WTC11 (cell line): ENCODE measurements around the gene ZNF445.

Experiments
- GABPB1 ChIP-seq: sonication (generic); formaldehyde crosslinking; IDR thresholded peaks from 2 replicates; pipeline ENCODE4 v1.8.1; 2023; ENCODE audit warnings: mild to moderate bottlenecking, missing genetic modification reagents
- IRF2 ChIP-seq: sonication (generic); formaldehyde crosslinking; IDR thresholded peaks from 2 replicates; pipeline ENCODE4 v1.8.0; 2022; ENCODE audit warnings: low read depth, missing genetic modification reagents, borderline replicate concordance
- NFATC4 ChIP-seq: fragments of 250-450 bp; sonication (Bioruptor Pico); IDR thresholded peaks from 2 replicates; pipeline ENCODE4 v1.9.0; 2021; ENCODE audit warnings: mild to moderate bottlenecking
- TF ChIP-seq, protein P1 (sequence below): sonication (generic); formaldehyde crosslinking; IDR thresholded peaks from 2 replicates; pipeline ENCODE4 v1.8.1; 2023; ENCODE audit warnings: mild to moderate bottlenecking, missing genetic modification reagents
- TF ChIP-seq, protein P2 (sequence below): sonication (generic); formaldehyde crosslinking; IDR thresholded peaks from 2 replicates; pipeline ENCODE4 v1.8.1; 2022; ENCODE audit warnings: low read depth, missing genetic modification reagents, borderline replicate concordance

DNA sequence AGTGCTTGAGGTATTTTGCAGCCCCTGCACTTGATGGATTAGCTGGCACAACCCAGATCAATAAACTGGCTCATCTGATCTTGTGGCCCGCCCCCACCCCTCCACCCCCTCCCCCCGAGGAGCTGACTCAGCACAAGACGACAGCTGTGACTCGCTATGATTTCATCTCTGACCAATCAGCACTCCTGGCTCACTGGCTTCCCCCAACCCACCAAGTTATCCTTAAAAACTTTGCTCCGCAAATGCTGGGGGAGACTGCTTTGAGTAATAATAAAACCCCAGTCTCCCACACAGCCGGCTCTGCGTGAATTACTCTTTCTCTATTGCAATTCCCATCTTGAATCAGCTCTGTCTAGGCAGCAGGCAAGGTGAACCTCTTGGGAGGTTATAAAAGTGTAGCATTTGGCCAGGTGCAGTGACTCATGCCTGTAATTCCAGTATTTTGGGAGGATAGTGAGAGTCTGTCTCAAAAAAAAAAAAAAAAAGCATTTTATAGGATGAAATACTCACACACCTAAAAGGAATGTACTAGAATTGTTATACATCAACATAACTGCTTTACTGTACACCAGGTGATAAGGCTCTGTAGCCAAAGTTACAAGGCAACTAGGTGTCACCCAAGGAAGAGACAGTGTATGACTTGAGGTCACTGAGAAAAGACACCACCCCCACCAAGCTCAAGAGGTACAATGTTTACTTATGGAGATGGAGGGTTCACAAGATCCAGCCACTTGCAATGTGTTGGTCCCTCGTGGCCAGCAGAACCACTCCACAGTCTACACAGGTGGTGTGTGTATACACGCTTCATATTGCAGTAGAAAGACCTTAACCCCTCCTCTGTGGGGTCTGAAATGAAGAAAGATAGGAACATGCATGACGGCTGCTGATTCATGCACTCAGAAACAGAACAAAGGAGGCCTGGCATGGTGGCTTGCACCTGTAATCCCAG lies 8.6 kb downstream of the ZNF445 start:
- TF ChIP-seq GABPB1 (CRISPR knock-in tag) (no peak), IRF2 (CRISPR knock-in tag) (no peak), NFATC4 (CRISPR knock-in tag) (no peak)
- TF ChIP-seq, protein P1, sequence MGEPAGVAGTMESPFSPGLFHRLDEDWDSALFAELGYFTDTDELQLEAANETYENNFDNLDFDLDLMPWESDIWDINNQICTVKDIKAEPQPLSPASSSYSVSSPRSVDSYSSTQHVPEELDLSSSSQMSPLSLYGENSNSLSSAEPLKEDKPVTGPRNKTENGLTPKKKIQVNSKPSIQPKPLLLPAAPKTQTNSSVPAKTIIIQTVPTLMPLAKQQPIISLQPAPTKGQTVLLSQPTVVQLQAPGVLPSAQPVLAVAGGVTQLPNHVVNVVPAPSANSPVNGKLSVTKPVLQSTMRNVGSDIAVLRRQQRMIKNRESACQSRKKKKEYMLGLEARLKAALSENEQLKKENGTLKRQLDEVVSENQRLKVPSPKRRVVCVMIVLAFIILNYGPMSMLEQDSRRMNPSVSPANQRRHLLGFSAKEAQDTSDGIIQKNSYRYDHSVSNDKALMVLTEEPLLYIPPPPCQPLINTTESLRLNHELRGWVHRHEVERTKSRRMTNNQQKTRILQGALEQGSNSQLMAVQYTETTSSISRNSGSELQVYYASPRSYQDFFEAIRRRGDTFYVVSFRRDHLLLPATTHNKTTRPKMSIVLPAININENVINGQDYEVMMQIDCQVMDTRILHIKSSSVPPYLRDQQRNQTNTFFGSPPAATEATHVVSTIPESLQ: no peak
- TF ChIP-seq, protein P2, sequence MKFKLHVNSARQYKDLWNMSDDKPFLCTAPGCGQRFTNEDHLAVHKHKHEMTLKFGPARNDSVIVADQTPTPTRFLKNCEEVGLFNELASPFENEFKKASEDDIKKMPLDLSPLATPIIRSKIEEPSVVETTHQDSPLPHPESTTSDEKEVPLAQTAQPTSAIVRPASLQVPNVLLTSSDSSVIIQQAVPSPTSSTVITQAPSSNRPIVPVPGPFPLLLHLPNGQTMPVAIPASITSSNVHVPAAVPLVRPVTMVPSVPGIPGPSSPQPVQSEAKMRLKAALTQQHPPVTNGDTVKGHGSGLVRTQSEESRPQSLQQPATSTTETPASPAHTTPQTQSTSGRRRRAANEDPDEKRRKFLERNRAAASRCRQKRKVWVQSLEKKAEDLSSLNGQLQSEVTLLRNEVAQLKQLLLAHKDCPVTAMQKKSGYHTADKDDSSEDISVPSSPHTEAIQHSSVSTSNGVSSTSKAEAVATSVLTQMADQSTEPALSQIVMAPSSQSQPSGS (CRISPR knock-in tag): no peak
